Neural progenitor cell (in vitro differentiated cells): ENCODE results near the gene ANXA11.

Source experiments
- EZH2phosphoT487 ChIP-seq: fragments of 200-600 bp; sonication (generic); IDR thresholded peaks from 2 replicates; pipeline ENCODE4 v1.6.1; 2017; ENCODE audit warnings: antibody characterized with exemption
- TF ChIP-seq, protein P1 (sequence below): fragments of 200-600 bp; sonication (generic); IDR thresholded peaks from 2 replicates; pipeline ENCODE4 v1.5.1; 2017; ENCODE audit warnings: antibody characterized with exemption, mild to moderate bottlenecking

GRCh38 chr10:80176526-80176925, 28.8 kb downstream of the ANXA11 start:
- no peak for TF ChIP-seq EZH2phosphoT487
- TF ChIP-seq, protein P1, sequence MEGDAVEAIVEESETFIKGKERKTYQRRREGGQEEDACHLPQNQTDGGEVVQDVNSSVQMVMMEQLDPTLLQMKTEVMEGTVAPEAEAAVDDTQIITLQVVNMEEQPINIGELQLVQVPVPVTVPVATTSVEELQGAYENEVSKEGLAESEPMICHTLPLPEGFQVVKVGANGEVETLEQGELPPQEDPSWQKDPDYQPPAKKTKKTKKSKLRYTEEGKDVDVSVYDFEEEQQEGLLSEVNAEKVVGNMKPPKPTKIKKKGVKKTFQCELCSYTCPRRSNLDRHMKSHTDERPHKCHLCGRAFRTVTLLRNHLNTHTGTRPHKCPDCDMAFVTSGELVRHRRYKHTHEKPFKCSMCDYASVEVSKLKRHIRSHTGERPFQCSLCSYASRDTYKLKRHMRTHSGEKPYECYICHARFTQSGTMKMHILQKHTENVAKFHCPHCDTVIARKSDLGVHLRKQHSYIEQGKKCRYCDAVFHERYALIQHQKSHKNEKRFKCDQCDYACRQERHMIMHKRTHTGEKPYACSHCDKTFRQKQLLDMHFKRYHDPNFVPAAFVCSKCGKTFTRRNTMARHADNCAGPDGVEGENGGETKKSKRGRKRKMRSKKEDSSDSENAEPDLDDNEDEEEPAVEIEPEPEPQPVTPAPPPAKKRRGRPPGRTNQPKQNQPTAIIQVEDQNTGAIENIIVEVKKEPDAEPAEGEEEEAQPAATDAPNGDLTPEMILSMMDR = no peak
